GM19239 (cell line): ENCODE measurements around the gene ERP29.
"Not testable (repeated sequence)": the region's sequence is repeated elsewhere in the genome, so short reads cannot be mapped to it uniquely, and the experiment has no call there.

Experiments
- DNase-seq: peaks from one replicate; pipeline ENCODE4 v3.0.0; 2011; ENCODE audit warnings: low spot score; ENCODE audit not compliant: insufficient read length
- FAIRE-seq: peaks from 2 replicates; lab custom pipeline; 2011; peaks lifted over from hg19 to GRCh38; lab: Jason Lieb, UNC

ERP29 gene

GRCh38 chr12:112029301-112029700 is 16.1 kb downstream of the ERP29 start:
- DNase-seq, result no peak
- FAIRE-seq, result no peak

GRCh38 chr12:112031472-112031871 is 18.2 kb downstream of the ERP29 start:
- no peak for DNase-seq
- FAIRE-seq, result no peak

- FAIRE-seq (no peak), DNase-seq (no peak)
Observed at GRCh38 chr12:112032292-112032691, 19.1 kb downstream of the ERP29 start.

DNA sequence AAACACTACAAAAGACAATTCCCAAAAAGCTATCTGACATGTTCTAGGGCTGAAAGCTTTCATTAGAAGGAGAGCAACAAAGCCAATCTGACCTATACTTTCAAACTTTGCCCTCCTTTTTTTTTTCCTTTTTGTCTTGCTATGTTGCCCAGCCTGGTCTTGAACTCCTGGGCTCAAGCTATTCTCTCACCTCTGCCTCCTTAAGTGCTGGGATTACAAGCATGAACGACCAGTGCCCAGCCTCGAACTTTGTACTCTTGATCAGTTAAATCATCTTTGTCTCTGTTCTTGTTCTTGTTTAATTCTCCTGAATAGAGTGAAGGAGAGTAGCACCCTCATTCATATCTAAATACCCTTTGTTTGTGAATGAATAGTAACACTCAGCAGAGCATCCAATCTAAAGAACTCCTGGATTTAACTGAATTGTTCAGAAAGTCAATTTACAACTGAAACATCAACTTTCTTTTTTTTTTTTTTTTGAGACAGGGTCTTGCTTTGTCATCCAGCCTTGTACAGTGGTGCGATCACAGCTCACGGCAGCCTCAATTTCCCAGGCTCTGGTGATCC is 22.1 kb downstream of the ERP29 start:
- no peak for DNase-seq
- FAIRE-seq, result no peak

GRCh38 chr12:112036614-112037013 is 23.4 kb downstream of the ERP29 start:
- not testable (repeated sequence) for DNase-seq, FAIRE-seq

DNA sequence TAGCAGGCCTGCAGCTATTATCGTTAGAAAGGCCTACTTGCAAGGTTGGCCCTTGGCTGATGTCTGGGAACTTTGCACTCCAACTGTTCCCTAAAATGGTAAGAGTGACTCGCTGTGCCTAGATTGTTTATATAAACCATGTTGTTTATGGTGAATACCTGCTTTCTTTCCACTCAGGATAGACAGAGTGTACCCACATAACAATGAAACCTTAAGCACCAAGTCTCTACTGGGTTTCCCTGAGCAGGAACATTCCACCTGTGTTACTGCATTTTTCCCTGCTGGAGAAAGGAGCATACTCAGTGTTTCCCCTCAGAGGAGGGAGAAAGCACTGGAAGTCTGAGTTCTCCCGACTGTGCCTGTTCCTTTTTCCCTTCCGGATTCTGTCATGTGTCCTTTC is 32.8 kb downstream of the ERP29 start:
- no peak for FAIRE-seq
- DNase-seq, result no peak

DNA sequence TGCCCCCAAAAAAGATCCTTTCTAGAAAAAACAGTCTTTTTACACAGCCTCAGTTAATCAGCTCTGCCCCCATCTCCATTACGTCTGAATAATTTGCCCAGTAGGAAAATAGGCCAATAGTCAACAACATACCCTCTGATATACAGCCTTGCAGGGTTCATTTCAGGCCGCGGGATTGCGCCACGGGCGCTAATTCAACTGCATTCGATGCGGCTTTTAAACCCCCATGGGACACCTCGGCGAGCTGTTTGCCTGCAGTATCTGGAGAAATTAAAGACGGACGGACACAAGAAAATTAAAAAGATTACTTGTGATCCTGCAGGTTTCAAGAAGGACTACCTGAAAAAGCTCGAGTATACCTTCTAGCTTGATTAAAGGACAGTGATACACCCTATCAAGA is 36.1 kb downstream of the ERP29 start:
- no peak for FAIRE-seq
- DNase-seq, result no peak

GRCh38 chr12:112061137-112061536 is 47.9 kb downstream of the ERP29 start:
- DNase-seq (no peak), FAIRE-seq (no peak)

DNA sequence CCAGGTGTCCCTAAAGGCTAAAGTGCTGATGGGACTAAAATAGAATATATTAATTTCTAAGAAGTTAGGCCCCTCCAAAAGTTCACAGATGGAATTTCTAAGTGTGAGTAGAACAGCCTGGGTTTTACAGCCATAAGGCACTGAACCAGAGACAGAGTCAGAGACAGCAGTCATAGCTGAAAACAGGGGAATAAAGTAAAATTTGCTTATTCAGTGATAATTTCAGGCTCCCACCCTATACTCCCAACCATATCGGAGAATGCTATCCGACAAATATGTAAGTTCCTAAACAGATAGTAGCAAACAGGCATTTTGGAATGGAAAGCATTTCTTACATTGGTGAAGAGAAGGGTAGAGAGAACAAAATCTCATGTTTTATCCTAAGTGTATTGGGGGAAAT is 50.0 kb downstream of the ERP29 start:
- FAIRE-seq (no peak), DNase-seq (no peak)

- DNase-seq (no peak), FAIRE-seq (no peak)
Observed at GRCh38 chr12:112066566-112066965, 53.3 kb downstream of the ERP29 start.
